ENCODE measurements around the gene PHF10.
A peak's percentile ranks its signal among the peaks of the same experiment; 100 is the strongest.
"Not testable (repeated sequence)": the region's sequence is repeated elsewhere in the genome, so short reads cannot be mapped to it uniquely, and the experiment has no call there.

The PHF10 gene

DNA sequence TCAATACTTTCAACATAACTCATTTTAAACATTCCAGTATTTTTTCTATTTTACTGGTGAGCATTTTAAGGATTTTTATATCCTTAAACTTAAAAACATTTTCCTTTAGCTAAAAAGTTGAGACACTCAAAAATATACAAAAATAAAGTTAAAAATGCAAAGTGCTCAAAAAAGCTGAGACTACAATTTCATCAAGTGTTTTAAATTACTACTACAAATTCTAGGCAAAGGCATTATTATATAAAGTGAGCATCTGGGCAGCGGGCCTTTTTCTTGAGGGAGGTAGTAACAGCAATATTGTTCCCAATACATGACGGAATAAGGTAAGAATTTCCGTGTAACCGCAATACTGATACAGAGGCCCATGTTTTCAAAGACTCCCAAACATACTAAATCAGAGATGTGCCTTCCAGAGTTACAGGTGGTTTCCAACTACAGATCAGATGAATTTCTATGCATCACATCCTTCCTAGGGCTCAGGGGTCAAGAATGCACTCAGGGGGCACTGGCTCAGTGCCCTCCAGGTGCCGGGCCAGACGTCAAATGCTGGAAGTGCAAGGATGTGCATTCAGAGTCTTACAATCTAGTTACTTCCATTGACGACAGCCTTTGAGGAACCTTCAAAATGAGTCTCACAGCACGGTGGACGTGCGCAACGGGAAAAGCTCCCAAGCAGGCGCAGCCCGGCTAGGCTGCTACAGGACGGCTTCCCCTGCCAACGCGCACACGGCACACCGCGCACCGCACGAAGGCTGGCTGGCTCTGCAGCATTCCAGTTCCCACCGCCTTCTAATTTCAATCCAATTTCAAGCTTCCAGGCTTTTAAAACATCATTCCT lies 1.7 kb downstream of the PHF10 start:
- DNase-seq, result peak; percentile 63

DNA sequence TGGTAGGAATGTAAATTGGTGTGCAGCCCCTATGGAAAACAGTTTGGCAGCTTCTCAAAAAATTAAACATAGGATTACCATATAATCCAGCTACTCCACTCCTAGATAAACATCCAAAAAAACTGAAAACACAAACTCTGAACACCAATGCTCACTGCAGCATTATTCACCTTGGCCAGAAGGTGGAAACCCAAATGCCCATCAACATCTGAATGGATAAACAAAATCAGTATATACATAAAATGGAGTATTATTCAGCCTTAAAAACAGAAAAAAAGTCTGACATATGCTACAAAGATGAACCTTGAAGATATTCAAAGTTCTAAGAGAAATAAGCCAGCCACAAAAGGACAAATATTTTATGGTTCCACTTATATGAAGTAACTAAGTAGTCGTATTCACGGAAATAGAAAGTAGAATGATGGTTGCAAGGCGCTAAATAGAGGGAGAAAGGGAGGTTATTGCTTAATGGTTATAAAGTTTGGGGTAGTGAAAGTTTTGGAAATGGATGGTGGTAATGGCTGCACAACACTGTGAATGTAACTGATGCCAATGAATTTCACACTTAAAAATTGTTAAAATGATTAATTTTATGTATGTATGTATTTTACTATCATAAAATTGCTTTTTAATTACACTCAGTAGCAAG lies 4.0 kb downstream of the PHF10 start:
- no peak for DNase-seq

- DNase-seq, result peak; percentile 9
Observed at GRCh38 chr6:169719117-169719516, 5.2 kb downstream of the PHF10 start.

GRCh38 chr6:169714595-169714994 lies 9.7 kb downstream of the PHF10 start:
- no peak for DNase-seq

- DNase-seq, result no peak
Observed at GRCh38 chr6:169714178-169714577, 10.1 kb downstream of the PHF10 start.

DNA sequence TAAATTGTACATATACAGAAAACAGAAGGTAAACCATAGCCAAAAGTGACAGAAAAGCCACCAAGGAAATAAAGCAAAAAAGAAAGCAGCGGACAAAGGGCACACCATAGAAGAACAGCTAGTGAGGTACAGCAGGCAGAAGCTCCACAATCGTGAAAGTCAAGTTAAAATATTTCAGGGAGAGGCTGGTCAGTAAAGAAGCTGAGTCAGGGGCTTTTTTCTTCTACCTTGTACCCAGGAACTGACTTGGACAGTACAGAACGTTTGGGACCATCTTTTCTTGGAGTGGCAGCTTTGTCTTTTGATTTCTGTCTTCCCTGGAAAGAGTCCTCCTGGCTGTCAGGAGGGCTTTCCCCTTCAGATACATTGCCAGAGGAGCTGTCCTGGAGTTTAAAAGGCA lies 14.3 kb downstream of the PHF10 start:
- DNase-seq, result no peak

- no peak for DNase-seq
Observed at GRCh38 chr6:169709293-169709692, 15.0 kb downstream of the PHF10 start.

DNA sequence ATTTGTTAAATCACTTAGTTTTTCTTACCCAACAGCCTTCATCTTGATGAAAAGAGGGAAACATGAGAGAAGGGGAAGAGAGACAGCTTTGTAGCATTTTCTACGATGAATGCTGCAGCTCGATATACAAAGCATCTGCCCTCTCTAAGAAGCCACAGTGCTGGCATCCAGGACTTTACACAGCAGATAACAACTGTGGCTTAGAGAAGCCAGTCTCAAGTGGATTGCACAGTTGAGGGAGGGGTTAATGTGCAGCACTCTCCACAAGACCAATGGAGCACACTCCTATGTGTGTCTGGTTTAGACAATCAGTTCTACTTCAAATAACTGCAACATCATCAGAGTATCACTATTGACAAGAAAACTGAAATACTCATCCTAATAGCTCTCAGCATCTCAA lies 16.5 kb downstream of the PHF10 start:
- DNase-seq, result no peak

GRCh38 chr6:169702840-169703246 lies 21.5 kb downstream of the PHF10 start:
- DNase-seq, result no peak

GRCh38 chr6:169701954-169702839 lies 22.1 kb downstream of the PHF10 start, which contains the start of the genes C6orf120 and WDR27:
TSS of gene C6orf120 (plus strand) at chr6:169702126. CDS start at chr6:169702460, 334 bp downstream.
TSS of gene WDR27 (minus strand) at chr6:169702029. CDS start at chr6:169689005, 13,024 bp downstream.
- DNase-seq, result peak; percentile 91

DNA sequence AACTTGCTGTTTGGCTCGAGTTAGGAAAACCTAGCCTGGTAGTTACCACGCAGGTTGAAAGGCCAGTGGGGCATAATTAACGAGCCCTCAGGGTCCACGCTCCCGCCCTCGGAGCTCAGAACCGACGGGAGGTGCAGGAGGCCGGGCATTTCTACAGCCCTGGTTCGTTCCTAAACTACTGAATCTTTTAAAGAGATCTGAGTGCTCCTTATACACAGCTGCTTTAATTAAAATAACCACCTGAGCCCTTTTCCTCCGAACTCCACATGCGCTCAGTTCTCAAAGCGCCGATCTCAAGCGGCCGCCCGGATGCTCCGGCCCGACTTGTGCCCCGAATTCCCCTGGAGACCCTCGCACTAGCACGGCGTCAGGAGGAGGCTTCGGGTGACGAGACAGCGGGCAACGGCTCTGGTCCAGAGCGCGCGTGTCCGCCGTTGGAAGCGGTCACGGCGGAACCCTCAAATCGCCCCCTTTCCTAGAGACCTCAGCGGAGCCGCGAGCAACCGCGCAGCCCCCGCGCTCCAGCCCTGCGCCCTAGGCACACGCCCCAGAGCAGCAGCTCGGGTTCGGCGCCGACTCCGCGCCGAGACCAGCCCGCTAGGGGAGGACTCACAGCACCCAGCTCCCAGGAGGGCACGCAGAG lies 22.9 kb downstream of the PHF10 start:
- no peak for DNase-seq

GRCh38 chr6:169700296-169700695 lies 24.0 kb downstream of the PHF10 start:
- no peak for DNase-seq

DNA sequence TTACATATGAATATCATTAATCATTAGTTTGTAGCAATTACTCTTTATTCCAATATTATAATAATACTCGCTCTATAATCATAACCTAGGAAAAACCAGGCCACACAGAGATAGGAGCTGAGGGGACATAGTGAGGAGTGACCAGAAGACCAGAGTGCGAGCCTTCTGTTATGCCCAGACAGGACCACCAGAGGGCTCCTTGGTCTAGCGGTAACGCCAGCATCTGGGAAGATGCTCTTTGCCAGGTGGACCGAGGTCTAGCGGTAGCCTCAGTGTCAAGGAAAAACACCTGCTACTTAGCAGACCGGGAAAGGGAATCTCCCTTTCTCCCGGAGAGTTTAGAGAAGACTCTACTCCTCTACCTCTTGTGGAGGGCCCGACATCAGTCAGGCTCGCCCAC lies 27.2 kb downstream of the PHF10 start:
- not testable (repeated sequence) for DNase-seq

DNA sequence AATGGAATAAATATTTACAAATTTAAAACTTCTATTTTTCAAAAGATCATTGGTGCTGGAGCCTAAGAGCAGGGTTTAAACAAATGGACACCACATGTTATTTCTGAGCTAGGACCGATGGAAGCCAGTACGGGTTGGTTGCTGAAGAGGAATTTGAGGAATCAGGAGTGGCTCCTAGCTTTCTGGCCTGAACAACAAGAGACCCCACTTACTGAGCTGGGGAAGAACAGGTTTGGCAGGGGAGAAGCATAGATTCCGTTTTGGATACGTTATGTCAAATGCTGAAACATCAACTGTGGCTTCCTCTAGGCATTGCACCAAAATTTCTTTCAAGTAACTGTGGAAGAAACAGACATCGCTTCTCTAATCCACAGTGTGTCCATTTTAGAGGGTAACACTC lies 29.2 kb downstream of the PHF10 start:
- DNase-seq, result no peak

- DNase-seq, result no peak
Observed at GRCh38 chr6:169692516-169692915, 31.8 kb downstream of the PHF10 start.

GRCh38 chr6:169691260-169691659 lies 33.0 kb downstream of the PHF10 start:
- no peak for DNase-seq

- no peak for DNase-seq
Observed at GRCh38 chr6:169689287-169689686, 35.0 kb downstream of the PHF10 start.

DNA sequence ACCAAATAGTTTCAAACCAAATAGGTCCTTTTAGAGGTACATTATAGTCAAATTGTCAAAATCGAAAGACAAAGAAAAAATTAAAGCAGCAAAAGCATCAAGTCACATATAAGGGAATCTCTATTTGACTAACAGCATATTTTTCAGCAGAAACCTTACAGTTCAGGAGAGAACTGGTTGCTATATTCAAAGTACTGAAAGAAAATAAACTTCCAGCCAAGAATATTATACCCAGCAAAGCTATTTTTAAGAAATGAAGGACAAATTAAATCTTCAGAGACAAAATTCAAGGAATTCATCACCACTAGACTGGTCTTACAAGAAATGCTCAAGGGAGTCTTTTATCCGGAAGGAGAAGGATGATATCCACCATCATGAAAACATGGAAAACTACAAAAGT lies 38.4 kb downstream of the PHF10 start:
- no peak for DNase-seq

- no peak for DNase-seq
Observed at GRCh38 chr6:169684056-169684455, 40.2 kb downstream of the PHF10 start.

DNA sequence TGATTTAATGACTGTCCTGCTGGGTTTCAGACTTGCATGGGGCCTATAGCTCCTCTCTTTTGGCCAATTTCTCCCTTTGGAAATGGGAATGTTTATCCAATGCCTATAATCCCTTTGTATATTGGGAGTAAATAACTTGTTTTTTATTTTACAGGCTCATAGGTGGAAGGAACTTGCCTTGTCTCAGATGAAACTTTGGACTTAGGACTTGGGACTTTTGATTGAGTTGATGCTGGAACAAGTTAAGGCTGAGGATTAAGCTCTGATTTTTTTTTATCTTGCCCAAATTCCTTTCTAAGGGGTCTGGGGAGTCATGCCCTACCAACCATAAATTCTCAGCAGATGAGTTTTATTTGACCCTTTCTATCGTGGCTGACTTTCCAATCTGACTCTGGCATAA lies 46.0 kb downstream of the PHF10 start:
- DNase-seq, result no peak

DNA sequence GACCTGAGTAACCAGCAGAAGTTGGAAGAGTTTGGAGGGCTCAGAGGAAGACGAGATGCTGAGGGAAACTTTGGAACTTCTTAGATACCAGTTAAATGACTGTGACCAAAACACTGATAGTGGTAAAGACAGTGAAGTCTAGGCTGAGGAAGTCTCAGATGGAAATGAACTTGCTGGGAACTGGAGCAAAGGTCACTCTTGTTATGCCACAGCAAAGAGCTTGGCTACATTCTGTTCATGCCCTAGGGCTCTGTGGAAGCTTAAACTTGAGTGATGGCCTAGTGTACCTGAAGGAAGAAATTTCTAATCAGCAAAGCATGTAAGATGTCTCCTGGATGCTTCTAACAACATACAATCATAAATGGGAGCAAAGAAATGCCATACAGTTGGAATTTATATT lies 47.2 kb downstream of the PHF10 start:
- no peak for DNase-seq

DNA sequence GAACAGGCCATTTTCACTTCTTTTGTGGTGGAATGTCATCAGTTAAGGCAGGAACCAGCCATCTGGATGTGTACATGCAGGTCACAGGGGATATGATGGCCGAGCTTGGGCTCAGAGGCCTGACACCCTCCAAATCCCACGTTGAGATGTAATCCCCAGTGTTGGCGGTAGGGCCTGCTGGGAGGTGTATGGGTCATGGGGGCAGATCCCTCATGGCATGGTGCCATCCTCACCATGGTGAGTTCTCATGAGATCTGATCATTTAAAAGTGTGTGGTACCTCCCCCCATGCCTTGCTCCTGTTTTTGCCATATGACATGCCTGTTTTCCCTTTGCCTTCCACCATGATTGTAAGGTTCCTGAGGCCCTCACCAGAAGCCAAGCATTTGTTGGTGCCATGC lies 49.3 kb downstream of the PHF10 start:
- DNase-seq, result no peak

DNA sequence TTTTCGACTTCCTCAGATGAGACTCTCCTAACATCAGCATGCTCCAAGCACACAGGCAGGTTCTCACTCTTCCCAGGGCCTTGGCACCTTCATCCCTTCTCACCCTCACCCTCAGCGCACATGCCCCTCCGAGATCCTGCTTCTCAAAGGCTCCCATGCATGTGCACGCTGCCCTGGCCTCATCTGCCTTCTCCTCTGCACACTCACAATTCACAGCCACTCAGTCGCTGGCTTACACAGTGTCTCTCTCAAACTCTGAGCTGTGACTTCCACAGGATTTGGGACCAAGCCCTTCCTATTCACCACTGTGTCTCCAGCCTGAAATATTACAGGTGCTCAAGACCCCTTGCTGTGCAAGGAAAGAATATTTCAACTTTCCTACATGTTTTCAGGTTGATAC lies 52.7 kb downstream of the PHF10 start:
- DNase-seq, result no peak

All from kidney glomerular epithelial cell (primary cell).